ENCODE measurements around the gene SZRD1.

The SZRD1 gene

GRCh38 chr1:16385659-16386453 lies 18.8 kb downstream of the SZRD1 start:
- TF ChIP-seq FOXP2 (optimal IDR thresholded peaks at IDR 0.05; ENCODE audit: borderline replicate concordance, extremely low read depth, extremely low read length, insufficient read depth) (no peak), TAF1 (IDR thresholded peaks at IDR 0.05; ENCODE audit: borderline replicate concordance, insufficient read depth, low read length) (no peak), SIN3A (IDR thresholded peaks at IDR 0.05; ENCODE audit: borderline replicate concordance, insufficient read depth, low read length) (no peak), POLR2AphosphoS5 (IDR thresholded peaks at IDR 0.05; ENCODE audit: low read depth, low read length) (no peak)
- TF ChIP-seq, protein P1, sequence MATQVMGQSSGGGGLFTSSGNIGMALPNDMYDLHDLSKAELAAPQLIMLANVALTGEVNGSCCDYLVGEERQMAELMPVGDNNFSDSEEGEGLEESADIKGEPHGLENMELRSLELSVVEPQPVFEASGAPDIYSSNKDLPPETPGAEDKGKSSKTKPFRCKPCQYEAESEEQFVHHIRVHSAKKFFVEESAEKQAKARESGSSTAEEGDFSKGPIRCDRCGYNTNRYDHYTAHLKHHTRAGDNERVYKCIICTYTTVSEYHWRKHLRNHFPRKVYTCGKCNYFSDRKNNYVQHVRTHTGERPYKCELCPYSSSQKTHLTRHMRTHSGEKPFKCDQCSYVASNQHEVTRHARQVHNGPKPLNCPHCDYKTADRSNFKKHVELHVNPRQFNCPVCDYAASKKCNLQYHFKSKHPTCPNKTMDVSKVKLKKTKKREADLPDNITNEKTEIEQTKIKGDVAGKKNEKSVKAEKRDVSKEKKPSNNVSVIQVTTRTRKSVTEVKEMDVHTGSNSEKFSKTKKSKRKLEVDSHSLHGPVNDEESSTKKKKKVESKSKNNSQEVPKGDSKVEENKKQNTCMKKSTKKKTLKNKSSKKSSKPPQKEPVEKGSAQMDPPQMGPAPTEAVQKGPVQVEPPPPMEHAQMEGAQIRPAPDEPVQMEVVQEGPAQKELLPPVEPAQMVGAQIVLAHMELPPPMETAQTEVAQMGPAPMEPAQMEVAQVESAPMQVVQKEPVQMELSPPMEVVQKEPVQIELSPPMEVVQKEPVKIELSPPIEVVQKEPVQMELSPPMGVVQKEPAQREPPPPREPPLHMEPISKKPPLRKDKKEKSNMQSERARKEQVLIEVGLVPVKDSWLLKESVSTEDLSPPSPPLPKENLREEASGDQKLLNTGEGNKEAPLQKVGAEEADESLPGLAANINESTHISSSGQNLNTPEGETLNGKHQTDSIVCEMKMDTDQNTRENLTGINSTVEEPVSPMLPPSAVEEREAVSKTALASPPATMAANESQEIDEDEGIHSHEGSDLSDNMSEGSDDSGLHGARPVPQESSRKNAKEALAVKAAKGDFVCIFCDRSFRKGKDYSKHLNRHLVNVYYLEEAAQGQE (IDR thresholded peaks at IDR 0.05; ENCODE audit: insufficient read depth in 1 of 2, low read depth in 2 of 2, low read length in 2 of 2): no peak

GRCh38 chr1:16386454-16387113 lies 19.5 kb downstream of the SZRD1 start:
- no peak for TF ChIP-seq TAF1 (IDR thresholded peaks at IDR 0.05; ENCODE audit: borderline replicate concordance, insufficient read depth, low read length)
- TF ChIP-seq POLR2AphosphoS5 (IDR thresholded peaks at IDR 0.05; ENCODE audit: low read depth, low read length): no peak
- TF ChIP-seq, protein P1 (IDR thresholded peaks at IDR 0.05; ENCODE audit: insufficient read depth in 1 of 2, low read depth in 2 of 2, low read length in 2 of 2): no peak
- TF ChIP-seq SIN3A (IDR thresholded peaks at IDR 0.05; ENCODE audit: borderline replicate concordance, insufficient read depth, low read length): no peak
- no peak for TF ChIP-seq FOXP2 (optimal IDR thresholded peaks at IDR 0.05; ENCODE audit: borderline replicate concordance, extremely low read depth, extremely low read length, insufficient read depth)

DNA sequence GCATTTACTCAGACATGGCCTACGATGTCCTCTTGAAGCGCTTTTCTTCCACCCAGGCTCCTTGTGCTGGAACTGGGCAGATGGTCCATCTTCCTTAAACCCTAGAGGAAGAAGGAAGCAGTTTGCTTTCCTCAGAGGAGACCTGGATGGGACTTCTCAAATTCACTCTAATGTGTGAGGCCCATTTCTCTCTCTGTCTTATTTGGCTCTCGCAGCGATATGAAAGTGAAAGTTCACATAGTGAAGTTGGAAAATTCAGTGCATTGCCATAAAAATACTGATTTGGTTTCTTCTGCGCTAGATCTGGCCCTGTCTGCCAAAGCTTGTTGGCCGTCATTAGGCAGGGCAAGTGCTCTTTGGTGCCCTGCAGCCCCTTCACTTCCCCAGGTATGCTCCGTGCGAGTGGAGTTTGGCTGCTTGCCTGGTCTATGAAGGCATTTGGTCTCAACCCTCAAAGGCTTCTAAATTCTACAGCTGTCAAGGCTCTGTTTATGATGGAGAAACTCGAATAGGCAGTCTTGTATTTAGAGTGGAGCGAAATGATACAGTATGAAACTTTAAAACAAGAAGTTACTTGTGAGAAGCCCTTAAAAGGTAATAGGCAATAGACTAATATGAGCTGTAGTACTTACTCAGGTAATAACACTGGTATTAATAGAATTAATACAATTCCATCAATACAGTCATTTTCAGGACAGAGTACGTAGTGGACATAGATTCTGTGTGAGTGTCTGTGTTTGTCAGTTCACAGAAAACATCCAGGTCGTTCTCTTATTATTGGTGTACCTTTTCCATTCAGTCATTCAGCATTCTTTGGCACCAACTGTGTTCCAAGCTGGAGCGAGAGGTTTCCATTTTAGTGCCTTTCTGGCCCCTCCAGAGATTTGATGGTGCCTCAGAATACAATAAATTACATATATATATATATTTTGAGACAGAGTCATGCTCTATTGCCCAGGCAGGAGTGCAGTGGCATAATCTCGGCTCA lies 20.5 kb downstream of the SZRD1 start:
- TF ChIP-seq POLR2AphosphoS5 (IDR thresholded peaks at IDR 0.05; ENCODE audit: low read depth, low read length) (no peak), TAF1 (IDR thresholded peaks at IDR 0.05; ENCODE audit: borderline replicate concordance, insufficient read depth, low read length) (no peak), SIN3A (IDR thresholded peaks at IDR 0.05; ENCODE audit: borderline replicate concordance, insufficient read depth, low read length) (no peak), FOXP2 (optimal IDR thresholded peaks at IDR 0.05; ENCODE audit: borderline replicate concordance, extremely low read depth, extremely low read length, insufficient read depth) (no peak)
- TF ChIP-seq, protein P1 (IDR thresholded peaks at IDR 0.05; ENCODE audit: insufficient read depth in 1 of 2, low read depth in 2 of 2, low read length in 2 of 2): no peak

DNA sequence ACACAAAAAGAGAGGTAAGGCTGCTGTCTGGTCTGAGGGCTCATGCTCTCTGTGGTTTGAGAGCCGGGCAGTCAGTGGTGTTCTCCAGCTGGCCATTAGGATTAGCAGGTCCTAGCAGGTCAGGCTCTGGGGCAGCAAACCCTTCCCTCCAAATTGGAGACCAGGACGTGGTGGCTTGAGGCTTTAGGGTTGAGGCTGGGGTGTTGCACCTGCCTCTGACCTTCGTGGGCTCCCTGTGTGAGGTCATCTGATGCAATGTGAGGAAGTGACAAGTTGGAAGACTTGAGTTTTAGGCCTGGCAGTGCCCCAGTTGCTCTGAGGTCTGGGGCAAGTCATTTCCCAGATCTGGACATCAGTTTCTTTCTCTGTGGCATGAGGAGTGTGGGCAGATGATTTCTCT lies 24.4 kb downstream of the SZRD1 start:
- TF ChIP-seq POLR2AphosphoS5 (IDR thresholded peaks at IDR 0.05; ENCODE audit: low read depth, low read length) (no peak), FOXP2 (optimal IDR thresholded peaks at IDR 0.05; ENCODE audit: borderline replicate concordance, extremely low read depth, extremely low read length, insufficient read depth) (no peak), TAF1 (IDR thresholded peaks at IDR 0.05; ENCODE audit: borderline replicate concordance, insufficient read depth, low read length) (no peak), SIN3A (IDR thresholded peaks at IDR 0.05; ENCODE audit: borderline replicate concordance, insufficient read depth, low read length) (no peak)
- TF ChIP-seq, protein P1 (IDR thresholded peaks at IDR 0.05; ENCODE audit: insufficient read depth in 1 of 2, low read depth in 2 of 2, low read length in 2 of 2): no peak
